Middle frontal gyrus (tissue), 1 donor: ENCODE data around the gene ABCD1.

Experiments used
- DNase-seq: peaks from one replicate; pipeline ENCODE4 v3.0.0-alpha.2; 2015; ENCODE audit warnings: low spot score; ENCODE audit errors: extremely low spot score

ABCD1 gene

GRCh38 chrX:153773218-153773611, 48.6 kb downstream of the ABCD1 start:
- DNase-seq = no peak

- DNase-seq = no peak
These were observed 49.3 kb downstream of the ABCD1 start for GRCh38 chrX:153773741-153774575.

DNA sequence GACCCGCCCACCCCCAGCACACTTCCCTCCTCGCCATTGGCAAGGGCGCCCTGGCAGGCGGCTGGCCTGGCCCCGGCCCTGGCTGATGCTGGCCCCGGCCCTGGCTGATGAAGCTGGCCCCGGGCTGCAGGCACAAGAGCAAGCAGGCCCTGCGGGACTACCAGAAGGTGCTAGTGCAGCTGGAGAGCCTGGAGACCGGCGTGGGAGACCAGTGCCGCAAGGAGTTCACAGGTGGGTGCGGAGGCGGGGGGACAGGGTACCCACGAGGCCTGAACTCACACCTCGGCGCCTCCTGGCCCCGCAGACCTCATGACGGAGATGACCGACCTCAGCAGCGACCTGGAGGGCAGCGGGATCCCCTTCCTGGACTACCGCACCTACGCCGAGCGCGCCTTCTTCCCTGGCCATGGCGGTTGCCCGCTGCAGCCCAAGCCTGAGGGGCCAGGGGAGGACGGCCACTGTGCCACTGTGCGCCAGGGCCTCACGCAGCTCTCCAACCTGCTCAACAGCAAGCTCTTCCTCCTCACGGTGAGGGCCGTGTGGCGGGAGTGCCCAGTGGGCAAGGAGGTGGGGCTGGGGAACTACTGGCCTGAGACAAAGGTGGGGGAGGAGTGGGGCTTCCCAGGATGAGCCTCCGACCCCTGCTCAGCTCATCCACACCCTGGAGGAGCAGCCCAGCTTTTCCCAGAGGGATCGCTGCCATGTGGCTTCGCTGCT, 50.1 kb downstream of the ABCD1 start:
- DNase-seq = no peak

GRCh38 chrX:153775293-153776119, 50.9 kb downstream of the ABCD1 start:
- no peak for DNase-seq

- DNase-seq = no peak
These were observed 51.5 kb downstream of the ABCD1 start for GRCh38 chrX:153776120-153776599.

- no peak for DNase-seq
These were observed 52.0 kb downstream of the ABCD1 start for GRCh38 chrX:153776611-153777045.

DNA sequence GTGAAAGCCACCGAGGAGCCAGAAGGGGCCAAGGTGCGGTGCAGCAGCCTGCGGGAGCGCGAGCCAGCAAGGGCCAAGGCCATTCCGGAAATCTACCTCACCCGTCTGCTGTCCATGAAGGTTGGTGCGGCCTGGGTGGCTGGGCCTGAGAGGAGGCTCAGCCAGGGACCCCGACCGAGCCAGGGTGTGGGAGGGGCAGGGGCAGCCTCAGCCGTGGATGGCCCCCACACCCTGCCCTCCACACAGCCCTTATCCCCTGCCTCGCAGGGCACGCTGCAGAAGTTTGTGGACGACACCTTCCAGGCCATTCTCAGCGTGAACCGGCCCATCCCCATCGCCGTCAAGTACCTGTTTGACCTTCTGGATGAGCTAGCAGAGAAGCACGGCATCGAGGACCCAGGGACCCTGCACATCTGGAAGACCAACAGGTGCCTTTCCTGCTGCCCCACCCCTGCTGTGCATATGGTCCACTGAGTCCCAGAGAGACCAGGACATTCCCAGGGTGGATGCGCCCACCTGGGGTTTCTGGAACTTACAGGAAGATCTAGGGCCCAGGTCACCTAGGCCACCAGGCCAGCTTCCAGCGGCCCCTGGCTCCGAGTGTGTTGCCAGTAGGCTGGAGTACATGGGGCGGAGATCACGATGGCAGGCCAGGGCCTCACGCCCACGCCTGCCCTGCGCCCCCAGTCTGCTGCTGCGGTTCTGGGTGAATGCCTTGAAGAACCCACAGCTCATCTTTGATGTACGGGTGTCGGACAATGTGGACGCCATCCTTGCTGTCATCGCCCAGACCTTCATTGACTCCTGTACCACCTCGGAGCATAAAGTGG, 52.8 kb downstream of the ABCD1 start:
- DNase-seq = no peak

DNA sequence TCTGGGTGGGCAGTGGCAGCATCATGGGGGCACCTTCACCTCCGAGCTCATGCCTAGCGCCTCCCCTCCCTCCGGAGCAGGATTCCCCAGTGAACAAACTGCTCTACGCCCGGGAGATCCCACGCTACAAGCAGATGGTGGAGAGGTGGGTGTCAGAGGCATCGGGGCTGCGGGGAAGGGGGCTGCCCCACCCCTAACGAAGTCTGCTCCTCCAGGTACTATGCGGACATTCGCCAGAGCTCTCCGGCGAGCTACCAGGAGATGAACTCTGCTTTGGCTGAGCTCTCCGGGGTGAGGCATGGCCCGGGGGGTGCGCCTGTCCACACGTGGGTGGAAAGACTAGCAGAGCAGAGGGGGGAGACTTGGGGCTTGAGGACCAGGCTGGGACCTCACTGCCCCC, 53.5 kb downstream of the ABCD1 start:
- DNase-seq = no peak

DNA sequence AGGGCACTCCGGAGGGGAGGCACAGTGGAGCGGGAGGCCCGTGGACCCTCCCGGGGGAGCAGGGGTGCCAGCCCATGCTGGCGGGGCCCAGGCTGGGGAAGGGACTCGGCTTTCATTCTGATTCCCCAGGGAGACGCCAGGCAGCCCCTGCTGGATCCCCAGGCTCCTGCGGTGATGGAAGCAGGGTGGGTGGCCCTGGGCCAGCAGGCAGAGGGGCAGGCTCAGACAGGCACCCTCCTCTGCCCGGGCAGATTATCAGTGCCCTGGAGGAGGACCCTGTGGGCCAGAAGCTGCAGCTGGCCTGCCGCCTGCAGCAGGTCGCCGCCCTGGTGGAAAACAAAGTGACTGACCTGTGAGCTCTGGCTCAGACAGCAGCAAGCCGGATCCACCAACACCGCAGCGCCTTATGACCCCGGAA, 54.0 kb downstream of the ABCD1 start:
- DNase-seq = no peak

GRCh38 chrX:153779891-153780677, 55.4 kb downstream of the ABCD1 start:
- no peak for DNase-seq

DNA sequence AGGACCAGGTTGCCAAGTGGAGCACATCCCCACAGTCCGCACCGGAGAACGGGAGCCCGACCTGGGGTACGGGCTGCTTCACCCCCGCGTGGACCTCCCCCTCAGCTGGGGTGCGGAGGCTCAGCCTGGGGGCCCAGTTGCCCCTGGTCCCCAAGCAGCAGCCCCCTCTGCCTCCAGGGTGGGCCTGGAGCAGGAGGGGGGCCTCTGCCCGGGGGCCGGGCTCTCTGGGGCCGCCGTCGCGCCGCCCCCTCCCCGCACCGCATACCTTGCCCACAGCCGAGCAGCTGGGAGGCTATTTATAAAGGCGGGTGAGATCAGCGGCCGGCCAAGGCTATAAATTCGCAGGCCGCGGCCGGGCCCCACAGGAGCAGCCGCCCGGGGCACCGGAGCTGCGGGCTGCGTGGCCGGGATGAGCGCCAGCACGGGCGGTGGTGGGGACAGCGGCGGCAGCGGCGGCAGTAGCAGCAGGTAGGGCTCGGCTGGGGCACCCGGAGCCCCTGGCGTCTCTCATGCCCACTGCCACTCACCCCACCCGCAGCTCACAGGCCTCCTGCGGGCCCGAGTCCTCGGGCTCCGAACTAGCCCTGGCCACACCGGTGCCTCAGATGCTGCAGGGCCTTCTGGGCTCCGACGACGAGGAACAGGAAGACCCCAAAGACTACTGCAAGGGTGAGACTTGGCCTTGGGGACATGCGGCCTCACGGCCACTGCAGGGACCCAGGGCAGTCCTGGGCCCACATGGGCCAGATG, 56.2 kb downstream of the ABCD1 start, which contains the start of gene SRPK3:
Gene SRPK3 (plus strand): TSS at position 364 of the 750 bp plus-strand sequence. CDS start 46 bp downstream, at position 410.
- DNase-seq = no peak

- DNase-seq = no peak
These were observed 56.9 kb downstream of the ABCD1 start for GRCh38 chrX:153781428-153782047.

DNA sequence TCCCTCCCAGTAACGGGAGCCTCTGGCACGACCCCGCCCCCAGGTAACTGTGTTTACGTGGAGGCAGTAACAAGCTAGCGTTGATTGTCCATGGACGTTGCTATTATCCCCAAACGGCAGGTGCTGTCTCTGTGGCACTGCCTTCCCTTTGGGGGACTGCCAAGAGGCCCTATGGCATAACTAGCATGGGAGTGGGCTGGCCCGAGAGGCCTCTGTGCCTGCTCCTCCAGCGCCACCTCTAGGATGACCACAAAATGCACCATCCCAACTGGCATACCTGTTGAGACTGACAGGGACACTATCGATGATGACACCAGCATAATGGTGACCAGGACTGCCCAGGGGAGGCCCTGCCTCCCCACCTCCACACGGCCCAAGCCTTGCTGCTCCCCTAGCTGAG, 57.7 kb downstream of the ABCD1 start:
- DNase-seq = no peak

DNA sequence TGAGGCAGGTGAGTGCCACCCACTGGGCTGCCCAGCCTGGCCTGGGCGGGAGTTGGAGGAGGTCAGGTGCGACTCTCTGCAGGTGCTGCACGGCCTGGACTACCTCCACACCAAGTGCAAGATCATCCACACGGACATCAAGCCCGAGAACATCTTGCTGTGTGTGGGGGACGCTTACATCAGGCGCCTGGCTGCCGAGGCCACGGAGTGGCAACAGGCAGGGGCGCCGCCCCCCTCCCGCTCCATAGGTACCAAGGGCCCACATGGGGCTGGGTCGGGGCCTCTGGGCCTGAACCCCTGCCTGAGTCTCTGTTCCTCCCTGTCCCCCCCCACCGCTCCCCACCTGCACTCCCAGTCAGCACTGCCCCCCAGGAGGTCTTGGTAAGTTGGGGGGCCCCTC, 58.2 kb downstream of the ABCD1 start:
- DNase-seq = no peak

- DNase-seq = no peak
These were observed 58.8 kb downstream of the ABCD1 start for GRCh38 chrX:153783378-153784013.

DNA sequence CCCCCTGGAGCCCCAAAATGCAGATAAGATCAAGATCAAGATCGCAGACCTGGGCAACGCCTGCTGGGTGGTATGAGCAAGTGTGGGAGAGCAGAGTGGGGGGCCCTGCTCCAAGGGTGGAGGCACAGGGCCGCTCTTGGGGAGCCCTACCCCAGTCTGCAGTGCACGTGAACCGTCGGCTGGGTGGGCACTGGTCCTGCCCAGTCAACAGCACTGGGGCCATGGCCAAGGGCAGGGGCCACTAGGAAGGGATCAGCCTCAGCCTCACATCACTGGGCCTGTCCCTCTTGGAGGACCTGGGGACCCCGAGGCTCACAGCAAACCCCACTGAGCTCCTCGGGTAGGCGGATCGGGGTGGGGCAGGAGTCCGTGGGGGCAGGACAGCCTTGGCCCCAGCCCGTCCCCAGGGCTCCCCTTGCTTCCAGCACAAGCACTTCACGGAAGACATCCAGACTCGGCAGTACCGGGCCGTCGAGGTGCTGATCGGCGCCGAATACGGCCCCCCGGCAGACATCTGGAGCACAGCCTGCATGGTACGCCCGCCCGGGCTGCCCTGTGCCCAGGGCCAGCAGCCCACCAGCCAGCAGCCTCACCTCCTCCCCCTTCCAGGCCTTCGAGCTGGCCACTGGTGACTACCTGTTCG, 59.8 kb downstream of the ABCD1 start:
- DNase-seq = no peak

GRCh38 chrX:153786669-153787068, 62.0 kb downstream of the ABCD1 start:
- no peak for DNase-seq

GRCh38 chrX:153789654-153790053, 65.0 kb downstream of the ABCD1 start:
- DNase-seq = no peak
